Activated T-cell treated with anti-CD3 and anti-CD28 coated beads, Interleukin-2, amount 50 U/mL, for 4 hours (primary cell): ENCODE data around the gene IFNE. TPM values are rescaled to one million over a fixed set of nuclear protein-coding genes. Genes with fewer than 3 reads are reported as not detected.
"Not testable (repeated sequence)": the region's sequence is repeated elsewhere in the genome, so short reads cannot be mapped to it uniquely, and the experiment has no call there.

ENCODE experiments used
- ATAC-seq, 2 donors: fragments of 200-7000 bp; cut with Tn5 transposase; one replicate each; pipeline ENCODE4 v1.10.0; 2021
- DNase-seq: peaks from one replicate; pipeline ENCODE4 v3.0.0-alpha.2; 2020
- H3K27me3 Mint-ChIP-seq: one replicate; pipeline ENCODE4 v1.8.0; 2021; ENCODE audit warnings: low read depth, mixed read lengths
- H3K36me3 Mint-ChIP-seq: one replicate; pipeline ENCODE4 v1.8.0; 2022; ENCODE audit warnings: mixed read lengths; ENCODE audit not compliant: insufficient read depth
- H3K4me1 Mint-ChIP-seq: one replicate; pipeline ENCODE4 v1.8.0; 2021; ENCODE audit warnings: low read depth, mixed read lengths
- H3K4me3 Mint-ChIP-seq: one replicate; pipeline ENCODE4 v1.8.0; 2021; ENCODE audit warnings: mild to moderate bottlenecking, moderate library complexity, mixed read lengths
- H3K9me3 Mint-ChIP-seq: one replicate; pipeline ENCODE4 v1.8.0; 2021; ENCODE audit warnings: mixed read lengths
- total RNA-seq, 3 donors: library from RNA; stranded (reverse); gene quantifications; one replicate each; pipeline ENCODE4 v1.2.1, GENCODE V29; 2021

Gene IFNE
- total RNA-seq, 3 donors from 2014 or later: not detected

DNA sequence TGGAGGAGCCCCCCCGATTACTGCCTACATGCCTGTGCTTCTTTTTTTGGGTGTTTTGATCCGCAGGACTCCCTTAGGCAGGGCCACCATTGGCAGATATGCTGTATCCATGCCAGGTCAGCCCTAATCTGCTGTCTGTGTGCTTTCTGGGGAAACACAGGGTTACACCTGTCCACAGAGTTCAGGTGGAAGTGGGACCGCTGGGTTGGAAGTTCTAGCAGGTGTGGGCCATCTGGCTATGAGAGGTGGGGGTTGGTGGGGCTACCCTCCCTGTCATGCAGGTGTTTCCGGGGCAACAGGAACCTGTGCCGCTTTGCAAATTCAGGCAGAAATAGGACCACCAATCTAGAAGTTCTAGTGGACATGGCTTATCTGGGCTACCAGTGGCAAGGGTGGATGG, 17.0 kb downstream of the IFNE start:
- no peak overlapping the region for H3K4me3 Mint-ChIP-seq
- peaks cover 5% of the 10 kb centered on the region for H3K27me3 Mint-ChIP-seq
- H3K4me1 Mint-ChIP-seq: no peaks in the 10 kb centered on the region
- ATAC-seq (no peak), DNase-seq (no peak)
- no peaks in the 10 kb centered on the region for H3K36me3 Mint-ChIP-seq
- peaks cover 9% of the 10 kb centered on the region for H3K9me3 Mint-ChIP-seq

DNA sequence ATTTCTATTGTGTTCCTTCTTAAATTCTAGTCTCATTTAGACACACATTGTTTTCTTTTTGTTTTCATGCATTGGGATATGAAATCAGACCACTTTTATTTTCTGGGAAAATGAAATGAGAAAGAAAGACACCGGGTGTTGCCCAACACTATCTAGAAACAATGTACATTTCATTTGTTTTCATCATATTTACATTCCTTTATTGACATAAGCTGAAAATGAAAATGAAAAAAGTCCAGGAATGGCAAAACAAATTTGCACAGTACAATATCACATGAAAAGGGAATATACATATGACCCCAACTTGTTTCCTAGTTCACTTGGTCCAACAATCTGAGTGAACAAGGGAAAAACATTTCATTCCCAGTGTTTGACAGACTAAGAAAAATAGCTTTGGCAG, 20.7 kb downstream of the IFNE start:
- Mint-ChIP-seq H3K9me3 (peaks cover 9% of the 10 kb centered on the region), H3K36me3 (no peaks in the 10 kb centered on the region), H3K4me1 (no peaks in the 10 kb centered on the region), H3K4me3 (no peak overlapping the region), H3K27me3 (peaks cover 15% of the 10 kb centered on the region)
- DNase-seq (no peak), ATAC-seq (no peak)

DNA sequence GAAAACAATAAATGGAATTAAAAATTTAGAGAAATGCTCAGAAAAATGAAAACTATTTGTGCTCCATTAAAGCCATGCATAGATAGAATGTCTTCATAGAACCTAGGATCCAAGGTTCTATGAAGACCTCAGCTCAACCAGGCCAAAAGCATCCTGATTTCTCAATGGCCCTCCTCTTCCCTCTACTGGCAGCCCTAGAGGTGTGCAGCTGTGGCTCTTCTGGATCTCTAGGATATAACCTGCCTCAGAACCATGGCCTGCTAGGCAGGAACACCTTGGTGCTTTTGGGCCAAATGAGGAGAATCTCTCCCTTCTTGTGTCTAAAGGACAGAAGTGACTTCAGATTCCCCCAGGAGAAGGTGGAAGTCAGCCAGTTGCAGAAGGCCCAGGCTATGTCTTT, 26.8 kb downstream of the IFNE start:
- Mint-ChIP-seq H3K9me3 (no peaks in the 10 kb centered on the region), H3K27me3 (peaks cover 15% of the 10 kb centered on the region), H3K36me3 (no peaks in the 10 kb centered on the region), H3K4me1 (no peaks in the 10 kb centered on the region), H3K4me3 (no peak overlapping the region)
- DNase-seq: no peak
- ATAC-seq: peak in 1 of 2 donors; percentile 75

DNA sequence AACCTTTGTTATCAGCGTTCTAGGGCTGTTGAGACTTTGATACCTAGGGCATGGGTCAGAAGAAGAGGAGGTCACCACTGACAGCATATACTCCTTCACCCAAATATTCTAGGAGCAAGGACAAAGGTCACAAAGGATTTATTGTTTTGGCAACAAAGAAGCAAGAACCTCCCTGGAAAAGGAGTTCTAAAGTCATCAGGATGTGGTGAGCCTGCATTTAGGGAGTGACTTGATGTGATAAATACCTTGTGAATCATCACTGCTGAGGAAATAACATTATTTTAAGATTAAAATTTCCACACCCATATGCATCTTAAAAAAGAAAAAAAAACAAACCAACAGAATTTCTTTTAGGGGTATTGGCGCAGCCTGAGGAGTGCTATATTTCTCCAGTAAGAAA, 28.0 kb downstream of the IFNE start:
- Mint-ChIP-seq H3K9me3 (no peaks in the 10 kb centered on the region), H3K27me3 (peaks cover 13% of the 10 kb centered on the region), H3K4me3 (no peak overlapping the region), H3K36me3 (no peaks in the 10 kb centered on the region), H3K4me1 (no peaks in the 10 kb centered on the region)
- no peak for ATAC-seq
- no peak for DNase-seq

DNA sequence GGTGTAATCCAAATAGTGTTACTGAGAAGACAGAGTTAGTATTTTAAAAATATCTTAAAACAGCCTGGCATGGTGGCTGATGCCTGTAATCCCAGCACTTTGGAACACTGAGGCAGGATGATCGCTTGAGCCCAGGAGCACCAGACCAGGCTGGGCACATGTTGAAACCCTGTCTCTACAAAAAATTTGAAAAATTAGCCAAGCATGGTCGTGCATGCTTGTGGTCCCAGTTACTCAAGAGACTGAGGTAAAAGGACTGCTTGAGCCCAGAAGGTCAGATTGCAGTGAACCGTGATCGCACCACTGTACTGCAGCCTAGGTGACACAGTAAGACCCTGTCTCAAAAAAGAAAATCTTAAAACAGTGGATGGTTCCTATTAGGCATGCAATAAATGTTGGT, 29.4 kb downstream of the IFNE start:
- ATAC-seq (no peak), DNase-seq (no peak)
- no peaks in the 10 kb centered on the region for H3K9me3 Mint-ChIP-seq
- peaks cover 13% of the 10 kb centered on the region for H3K27me3 Mint-ChIP-seq
- no peak overlapping the region for H3K4me3 Mint-ChIP-seq
- no peaks in the 10 kb centered on the region for H3K4me1 Mint-ChIP-seq
- H3K36me3 Mint-ChIP-seq: no peaks in the 10 kb centered on the region

DNA sequence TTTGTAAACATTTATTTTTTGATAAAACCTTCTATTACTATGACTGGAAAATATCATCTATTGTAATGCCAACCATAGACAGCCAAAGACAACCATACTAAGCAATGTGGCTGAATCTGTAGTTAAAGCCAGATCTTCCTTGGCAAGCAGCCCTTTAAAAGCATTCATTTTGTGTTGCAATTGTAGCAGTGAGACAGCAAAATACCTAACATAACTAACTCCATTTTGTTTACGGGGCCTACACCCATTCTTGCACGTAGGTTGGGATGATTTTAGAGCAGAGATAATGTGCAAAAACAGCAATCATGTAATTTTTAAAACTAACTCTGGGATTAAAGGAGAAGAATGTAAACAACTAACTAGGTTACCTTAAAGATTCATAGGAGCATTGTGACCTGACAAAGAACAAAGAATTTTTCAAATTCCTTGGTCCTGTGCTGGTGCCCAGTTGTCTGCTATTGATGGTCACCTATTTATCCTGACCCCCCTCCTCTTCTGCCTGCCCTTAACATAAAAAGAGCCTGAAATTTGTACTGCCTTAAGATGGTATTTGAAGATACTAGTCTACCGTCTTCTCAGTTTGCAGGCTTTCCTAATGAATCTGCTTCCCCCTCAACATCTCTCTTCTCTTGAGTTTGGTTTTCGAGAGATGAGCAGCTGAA, 31.2 kb downstream of the IFNE start:
- Mint-ChIP-seq H3K36me3 (no peaks in the 10 kb centered on the region), H3K9me3 (no peaks in the 10 kb centered on the region), H3K4me1 (no peaks in the 10 kb centered on the region), H3K4me3 (no peak overlapping the region), H3K27me3 (peaks cover 7% of the 10 kb centered on the region)
- no peak for ATAC-seq
- no peak for DNase-seq

DNA sequence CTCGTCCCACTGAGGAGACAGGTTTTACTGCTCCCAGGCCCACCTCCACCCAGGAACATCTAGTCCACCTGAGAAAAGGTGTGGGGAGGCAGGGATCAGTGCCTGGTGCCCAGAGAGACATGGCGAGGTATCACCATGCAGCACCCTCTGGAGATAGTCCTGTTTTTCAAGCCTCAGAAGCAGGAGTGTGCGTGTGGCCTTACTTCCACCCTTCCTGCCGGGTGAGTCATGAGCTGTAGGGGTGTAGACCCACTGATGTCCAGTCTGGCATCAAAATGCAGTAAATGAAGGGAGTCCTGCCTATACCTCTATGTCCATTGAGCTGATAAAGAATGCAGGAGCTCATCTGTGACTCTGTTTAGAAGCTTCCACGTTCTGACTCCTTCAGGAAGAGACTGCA, 32.8 kb downstream of the IFNE start:
- not testable (repeated sequence) for ATAC-seq, H3K36me3 Mint-ChIP-seq, DNase-seq, H3K9me3 Mint-ChIP-seq, H3K4me3 Mint-ChIP-seq, H3K27me3 Mint-ChIP-seq, H3K4me1 Mint-ChIP-seq

DNA sequence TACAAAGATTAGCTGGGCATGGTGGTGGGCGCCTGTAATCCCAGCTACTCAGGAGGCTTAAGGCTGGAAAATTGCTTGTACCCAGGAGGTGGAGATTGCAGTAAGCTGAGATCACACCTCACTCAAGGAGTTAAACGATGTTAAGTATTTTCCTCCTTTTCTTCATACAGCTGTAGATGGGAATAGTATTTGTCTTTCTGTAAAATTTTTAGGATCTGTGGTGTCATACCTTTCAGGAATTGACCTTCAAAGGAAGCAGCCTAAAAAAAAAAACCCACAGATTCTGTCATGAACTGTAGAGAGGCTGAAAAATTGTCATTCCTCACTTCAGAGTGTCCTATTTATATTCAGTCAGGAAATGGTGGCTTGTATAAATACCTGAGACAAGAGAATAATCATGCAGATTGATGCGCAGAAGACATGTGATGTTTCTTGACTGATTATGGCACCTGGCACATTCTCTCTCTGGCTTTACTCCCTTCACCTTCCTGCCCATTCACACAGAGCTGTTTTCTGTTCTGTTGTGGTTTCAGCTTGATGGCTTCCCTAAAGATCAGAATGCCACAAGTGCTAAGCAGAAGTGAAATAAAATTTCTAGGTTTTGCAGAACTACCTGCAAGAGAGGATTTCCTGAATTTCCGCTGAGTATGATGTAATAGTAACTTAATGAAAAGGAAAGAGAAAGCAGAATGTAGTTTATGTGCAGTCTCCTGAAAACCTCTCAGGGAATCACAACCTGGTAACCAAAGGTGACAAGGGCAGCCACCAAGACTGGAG, 38.1 kb downstream of the IFNE start:
- H3K27me3 Mint-ChIP-seq: peaks cover 4% of the 10 kb centered on the region
- ATAC-seq (peak; percentile 57 to 69), DNase-seq (no peak)
- H3K4me3 Mint-ChIP-seq: peak overlapping the region; percentile 41
- peaks cover 14% of the 10 kb centered on the region for H3K4me1 Mint-ChIP-seq
- no peaks in the 10 kb centered on the region for H3K9me3 Mint-ChIP-seq
- no peaks in the 10 kb centered on the region for H3K36me3 Mint-ChIP-seq

DNA sequence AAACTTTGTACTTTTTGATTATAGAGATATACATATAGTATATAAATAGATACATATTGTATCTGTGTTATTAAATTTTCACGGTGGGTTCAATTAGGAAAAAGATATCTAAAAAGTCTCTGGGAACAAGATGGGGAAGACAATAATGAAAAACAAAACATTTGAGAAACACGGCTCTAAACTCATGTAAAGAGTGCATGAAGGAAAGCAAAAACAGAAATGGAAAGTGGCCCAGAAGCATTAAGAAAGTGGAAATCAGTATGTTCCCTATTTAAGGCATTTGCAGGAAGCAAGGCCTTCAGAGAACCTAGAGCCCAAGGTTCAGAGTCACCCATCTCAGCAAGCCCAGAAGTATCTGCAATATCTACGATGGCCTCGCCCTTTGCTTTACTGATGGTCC, 42.0 kb downstream of the IFNE start, which contains the start of gene IFNA1:
Gene IFNA1, plus strand, starts transcription at position 301 of the 400 bp plus-strand sequence. Its CDS starts 69 bp downstream, at position 370.
- no peak for ATAC-seq
- Mint-ChIP-seq H3K27me3 (peaks cover 5% of the 10 kb centered on the region), H3K4me1 (peaks cover 14% of the 10 kb centered on the region), H3K36me3 (no peaks in the 10 kb centered on the region), H3K9me3 (no peaks in the 10 kb centered on the region), H3K4me3 (no peak within 1 kb of the TSS)
- DNase-seq: no peak

DNA sequence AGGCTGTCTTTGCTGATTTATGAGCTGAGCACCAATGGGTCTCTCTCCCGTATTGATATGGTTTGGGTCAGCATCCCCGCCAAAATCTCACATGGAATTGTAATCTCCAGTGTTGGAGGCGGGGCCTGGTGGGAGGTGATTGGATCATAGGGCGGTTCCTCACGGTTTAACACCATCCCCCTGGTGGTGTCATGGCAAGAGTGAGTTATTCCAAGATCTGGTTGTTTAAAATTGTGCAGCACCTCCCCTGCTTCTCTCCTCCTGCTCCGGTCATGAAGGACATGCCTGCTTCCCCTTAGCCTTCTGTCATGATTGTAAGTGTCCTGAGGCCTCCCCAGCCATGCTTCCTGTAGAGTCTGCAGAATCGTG, 47.1 kb downstream of the IFNE start:
- DNase-seq, H3K4me1 Mint-ChIP-seq, H3K36me3 Mint-ChIP-seq, H3K9me3 Mint-ChIP-seq, ATAC-seq, H3K4me3 Mint-ChIP-seq: not testable (repeated sequence)
- peaks cover 21% of the 10 kb centered on the region for H3K27me3 Mint-ChIP-seq

DNA sequence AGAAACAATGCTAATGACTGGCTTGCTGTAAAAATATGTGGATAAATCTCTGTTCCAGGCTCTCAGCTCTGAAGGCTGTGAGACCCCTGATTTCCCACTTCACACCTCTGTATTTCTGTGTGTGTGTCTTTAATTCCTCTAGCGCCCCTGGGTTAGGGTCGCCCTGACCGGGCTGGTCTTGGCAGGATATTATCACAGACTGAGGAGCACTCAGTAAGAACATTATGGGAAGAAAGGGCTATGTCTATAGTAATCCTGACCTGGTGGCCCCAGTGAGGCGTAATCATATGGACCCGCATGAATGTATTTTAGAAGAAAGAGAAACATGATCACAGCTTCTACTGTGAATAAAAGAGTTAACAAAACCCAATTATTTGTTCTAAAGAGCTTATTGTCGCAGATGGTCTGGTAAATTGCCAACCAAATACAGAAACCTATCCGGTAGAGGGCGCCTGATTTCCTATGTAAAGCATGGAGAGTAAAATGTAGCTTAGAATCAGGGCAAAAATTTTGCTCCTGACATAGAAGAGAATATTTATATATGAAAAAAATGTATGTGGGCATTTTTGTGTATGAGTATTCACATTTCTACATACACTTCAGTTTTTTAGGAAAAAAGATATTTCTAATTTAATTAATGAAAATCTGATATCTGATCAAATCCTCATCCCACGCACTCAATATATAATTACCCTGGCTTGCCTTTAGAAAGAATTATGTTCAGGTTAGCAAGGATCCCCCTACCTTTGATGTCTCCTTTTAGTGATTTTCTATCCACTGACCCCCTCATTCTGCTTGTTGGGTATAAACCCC, 47.7 kb downstream of the IFNE start:
- Mint-ChIP-seq H3K4me1 (no peaks in the 10 kb centered on the region), H3K27me3 (peaks cover 27% of the 10 kb centered on the region), H3K4me3 (no peak overlapping the region), H3K36me3 (no peaks in the 10 kb centered on the region), H3K9me3 (no peaks in the 10 kb centered on the region)
- no peak for ATAC-seq
- DNase-seq: peak; percentile 32

DNA sequence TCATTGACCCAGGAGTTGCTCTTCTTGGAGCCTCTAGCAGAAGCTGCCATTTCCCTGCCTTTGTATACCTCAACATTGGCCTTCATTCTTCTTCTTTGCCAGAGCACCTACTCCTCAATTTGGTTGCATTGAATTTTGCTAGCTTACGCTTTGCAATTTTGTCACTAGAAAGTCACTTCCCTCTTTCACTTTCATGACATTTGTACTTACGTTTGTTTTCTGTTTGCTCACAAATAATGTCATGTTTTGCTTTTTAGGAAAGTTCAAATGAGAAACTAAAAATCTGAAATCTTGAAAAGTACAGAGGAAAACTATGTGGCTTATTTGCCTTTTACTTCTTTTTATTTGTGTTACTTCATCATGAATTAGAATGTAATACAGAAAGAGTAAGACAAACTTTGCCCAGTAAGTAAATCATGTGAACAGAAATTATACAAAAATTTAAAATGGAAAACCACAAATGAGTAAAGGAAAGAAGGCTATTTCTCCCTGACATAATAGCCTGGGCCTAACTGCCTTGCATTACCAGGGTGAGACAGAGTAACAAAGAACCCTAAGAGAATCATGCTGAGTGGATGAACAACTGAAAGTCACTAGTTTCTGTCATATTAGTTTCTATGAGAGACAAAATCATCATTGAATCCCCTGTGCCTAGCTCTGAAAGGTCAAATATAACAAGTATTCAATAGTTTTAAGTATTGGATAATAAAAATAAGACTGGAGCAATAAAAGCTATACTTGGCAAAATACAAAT, 49.3 kb downstream of the IFNE start:
- H3K36me3 Mint-ChIP-seq: no peaks in the 10 kb centered on the region
- peaks cover 32% of the 10 kb centered on the region for H3K27me3 Mint-ChIP-seq
- ATAC-seq (no peak), DNase-seq (no peak)
- no peaks in the 10 kb centered on the region for H3K9me3 Mint-ChIP-seq
- no peaks in the 10 kb centered on the region for H3K4me1 Mint-ChIP-seq
- no peak overlapping the region for H3K4me3 Mint-ChIP-seq
